ENCODE measurements around the gene CDC6. TPM values are rescaled to one million over a fixed set of nuclear protein-coding genes. Genes with fewer than 3 reads are reported as not detected.
A peak's percentile ranks its signal among the peaks of the same experiment; 100 is the strongest.

CDC6 gene
- total RNA-seq, 4 donors from 2014 or later = 0.54 to 2.2 (median 1.2) TPM; not detected in 1

- Histone ChIP-seq H3K4me3 (peak overlapping the region in 1 of 2 donors; percentile 98), H3K27me3 (no peaks in the 10 kb centered on the region), H3K27ac (peak overlapping the region; percentile 68 to 97 (median 91)), H3K36me3 (no peaks in the 10 kb centered on the region), H3K9me3 (no peaks in the 10 kb centered on the region), H3K4me1 (peaks cover 6 to 100% (median 90%) of the 10 kb centered on the region in 3 donors)
- TF ChIP-seq POLR2AphosphoS5 (IDR thresholded peaks at IDR 0.05) (peak; percentile 21), EP300 (IDR thresholded peaks at IDR 0.05) (no peak)
- 38 to 39% methylated on average over 1 to 2 of the region's 10 CpGs for WGBS, 2 donors (ENCODE audit: low coverage in 1 of 2)
- ATAC-seq = peak; percentile 40
These were observed 36.0 kb downstream of the CDC6 start for GRCh38 chr17:40323391-40324381.

- whole genome bisulfite sequencing, 2 donors (ENCODE audit: low coverage in 1 of 2) = 53 to 70% methylated on average over 3 to 7 of the region's 13 CpGs
- TF ChIP-seq CTCF (IDR thresholded peaks at IDR 0.05) (no peak), EP300 (IDR thresholded peaks at IDR 0.05) (no peak), POLR2A (IDR thresholded peaks at IDR 0.05) (no peak), POLR2AphosphoS5 (IDR thresholded peaks at IDR 0.05) (no peak)
- H3K9me3 ChIP-seq = no peaks in the 10 kb centered on the region
- H3K4me1 ChIP-seq = peaks cover 11 to 100% (median 97%) of the 10 kb centered on the region in 3 donors
- no peaks in the 10 kb centered on the region for H3K27me3 ChIP-seq
- no peak for ATAC-seq
- H3K27ac ChIP-seq = peak overlapping the region in 3 of 4 donors; percentile 91 to 97 (median 91)
- H3K4me3 ChIP-seq = no peak overlapping the region
- no peaks in the 10 kb centered on the region for H3K36me3 ChIP-seq
These were observed 37.7 kb downstream of the CDC6 start for GRCh38 chr17:40325156-40326013.

DNA sequence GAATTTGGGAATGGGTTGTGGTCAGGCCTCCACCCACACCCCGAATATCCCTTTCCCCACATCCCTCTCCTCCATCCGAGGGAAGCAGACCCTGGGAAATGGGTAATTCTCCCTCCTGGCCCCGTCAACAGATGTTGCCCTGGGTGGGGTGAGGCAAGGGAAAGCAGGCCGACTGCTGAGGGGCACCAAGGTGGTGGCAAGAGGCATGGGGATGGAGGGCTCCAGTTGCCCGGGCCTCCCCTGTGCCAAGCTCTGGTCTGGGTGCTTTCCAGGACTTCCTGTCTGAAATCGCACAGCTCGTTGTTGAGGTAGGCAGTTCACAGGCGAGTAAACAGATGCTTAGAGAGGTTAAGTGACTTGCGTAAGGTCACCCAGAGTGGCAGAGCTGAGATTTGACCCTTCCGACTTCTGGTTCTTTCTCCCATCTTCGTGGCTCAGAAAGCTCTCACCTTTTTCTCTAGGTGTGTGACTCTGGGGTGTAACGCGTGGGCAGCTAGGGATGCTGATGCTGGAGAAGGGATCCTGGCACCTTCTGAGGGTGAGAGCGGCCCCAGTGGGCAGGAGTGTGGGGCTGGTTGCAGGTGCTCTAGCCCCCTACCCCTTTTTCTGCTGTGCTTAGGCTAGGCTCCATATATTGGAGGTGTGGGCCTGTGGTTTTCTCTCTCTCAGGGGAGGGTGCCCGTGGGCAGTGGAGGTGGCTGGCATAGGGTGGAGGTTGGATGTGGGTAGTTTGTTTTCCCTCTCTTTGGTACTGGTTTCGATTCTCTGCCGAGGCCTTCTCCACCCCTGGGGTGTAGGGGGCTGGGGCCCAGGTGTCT is 38.5 kb downstream of the CDC6 start:
- Histone ChIP-seq H3K36me3 (peaks cover 0 to 4% of the 10 kb centered on the region in 2 donors), H3K4me1 (peaks cover 20 to 100% (median 99%) of the 10 kb centered on the region in 3 donors), H3K27me3 (no peaks in the 10 kb centered on the region), H3K9me3 (no peaks in the 10 kb centered on the region), H3K27ac (peak overlapping the region in 3 of 4 donors; percentile 81 to 97 (median 91)), H3K4me3 (no peak overlapping the region)
- no peak for ATAC-seq
- TF ChIP-seq POLR2AphosphoS5 (IDR thresholded peaks at IDR 0.05) (no peak), CTCF (IDR thresholded peaks at IDR 0.05) (no peak)
- WGBS, 2 donors (ENCODE audit: low coverage in 1 of 2) = 28 to 50% methylated on average over 3 to 8 of the region's 17 CpGs

DNA sequence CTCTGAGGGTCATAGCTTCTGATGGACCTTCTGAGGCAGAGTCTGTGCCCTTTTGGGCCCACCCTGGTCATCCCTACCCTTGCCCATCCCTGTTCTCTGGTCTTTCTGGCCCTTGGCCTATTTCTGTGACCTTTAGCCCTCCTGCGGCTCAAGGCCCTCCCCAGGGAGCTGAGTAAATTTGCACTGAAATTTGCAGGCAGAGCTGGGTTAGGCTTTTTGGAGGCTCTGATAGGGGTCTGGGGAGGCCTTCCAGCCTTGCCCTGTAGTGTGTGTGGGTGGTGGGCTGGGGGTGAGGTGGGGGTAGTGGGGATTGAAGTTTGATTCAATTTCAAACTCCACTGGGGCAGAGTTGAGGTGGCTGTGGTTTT is 39.1 kb downstream of the CDC6 start:
- H3K27ac ChIP-seq = peak overlapping the region in 3 of 4 donors; percentile 81 to 97 (median 91)
- WGBS, 2 donors (ENCODE audit: low coverage in 1 of 2) = no CpG with 5 or more reads among the region's 1 CpG
- no peak for TF ChIP-seq CTCF (IDR thresholded peaks at IDR 0.05)
- TF ChIP-seq POLR2AphosphoS5 (IDR thresholded peaks at IDR 0.05) = no peak
- TF ChIP-seq POLR2A (IDR thresholded peaks at IDR 0.05) = no peak
- TF ChIP-seq EP300 (IDR thresholded peaks at IDR 0.05) = no peak
- peaks cover 17 to 100% (median 99%) of the 10 kb centered on the region in 3 donors for H3K4me1 ChIP-seq
- no peaks in the 10 kb centered on the region for H3K27me3 ChIP-seq
- peaks cover 0 to 6% of the 10 kb centered on the region in 2 donors for H3K36me3 ChIP-seq
- no peak overlapping the region for H3K4me3 ChIP-seq
- H3K9me3 ChIP-seq = no peaks in the 10 kb centered on the region
- no peak for ATAC-seq

Data from gastroesophageal sphincter (tissue), 4 donors.